Measurements from ENCODE around the gene FAM187B.

FAM187B gene

DNA sequence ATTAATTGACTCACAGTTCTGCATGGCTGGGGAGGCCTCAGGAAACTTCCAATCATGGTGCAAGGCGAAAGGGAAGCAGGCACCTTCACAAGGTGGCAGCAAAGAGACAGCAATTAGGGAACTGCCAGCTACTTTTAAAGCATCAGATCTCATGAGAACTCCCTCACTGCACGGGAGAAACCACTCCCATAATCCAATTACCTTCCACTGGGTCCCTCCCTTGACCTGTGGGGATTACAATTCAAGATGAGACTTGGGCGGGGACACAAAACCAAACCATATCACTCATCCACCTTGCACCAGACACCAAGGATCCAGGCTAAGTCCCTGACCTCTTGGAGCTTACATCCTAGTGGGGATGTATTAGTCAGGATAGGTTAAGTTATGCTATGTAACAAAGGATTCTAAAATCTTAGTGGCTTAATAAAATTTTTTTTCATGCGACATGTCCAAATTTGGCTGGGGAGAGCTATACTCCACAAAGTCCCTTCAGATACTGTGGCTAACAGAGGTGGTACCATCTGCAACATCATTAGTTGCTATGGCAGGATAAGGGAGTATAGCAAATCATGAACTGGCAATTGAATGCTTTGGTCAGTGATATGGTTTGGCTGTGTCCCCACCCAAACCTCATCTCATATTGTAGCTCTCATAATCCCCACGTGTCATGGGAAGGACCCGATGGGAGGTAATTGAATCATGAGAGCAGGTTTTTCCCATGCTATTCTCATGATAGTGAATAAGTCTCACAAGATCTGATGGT, 8.3 kb upstream of the FAM187B start:
- Histone ChIP-seq H3K4me3 (ENCODE audit: low read length) (no peak overlapping the region), H3K9ac (ENCODE audit: low read length) (no peak overlapping the region), H3K4me2 (ENCODE audit: low read length) (no peak overlapping the region), H3K36me3 (replicated peaks; ENCODE audit: low read depth, low read length) (peaks cover 12% of the 10 kb centered on the region), H3K4me1 (ENCODE audit: low read length) (no peaks in the 10 kb centered on the region), H3K27ac (ENCODE audit: low read length) (no peak overlapping the region), H4K20me1 (ENCODE audit: insufficient read depth, low read length) (no peaks in the 10 kb centered on the region), H2AFZ (ENCODE audit: low read depth, low read length) (no peak overlapping the region), H3K9me3 (ENCODE audit: insufficient read depth, low read length) (peaks cover 16% of the 10 kb centered on the region), H3K27me3 (ENCODE audit: low read depth, low read length) (peaks cover 15% of the 10 kb centered on the region), H3K79me2 (ENCODE audit: low read length) (no peaks in the 10 kb centered on the region)
- TF ChIP-seq, protein P1, sequence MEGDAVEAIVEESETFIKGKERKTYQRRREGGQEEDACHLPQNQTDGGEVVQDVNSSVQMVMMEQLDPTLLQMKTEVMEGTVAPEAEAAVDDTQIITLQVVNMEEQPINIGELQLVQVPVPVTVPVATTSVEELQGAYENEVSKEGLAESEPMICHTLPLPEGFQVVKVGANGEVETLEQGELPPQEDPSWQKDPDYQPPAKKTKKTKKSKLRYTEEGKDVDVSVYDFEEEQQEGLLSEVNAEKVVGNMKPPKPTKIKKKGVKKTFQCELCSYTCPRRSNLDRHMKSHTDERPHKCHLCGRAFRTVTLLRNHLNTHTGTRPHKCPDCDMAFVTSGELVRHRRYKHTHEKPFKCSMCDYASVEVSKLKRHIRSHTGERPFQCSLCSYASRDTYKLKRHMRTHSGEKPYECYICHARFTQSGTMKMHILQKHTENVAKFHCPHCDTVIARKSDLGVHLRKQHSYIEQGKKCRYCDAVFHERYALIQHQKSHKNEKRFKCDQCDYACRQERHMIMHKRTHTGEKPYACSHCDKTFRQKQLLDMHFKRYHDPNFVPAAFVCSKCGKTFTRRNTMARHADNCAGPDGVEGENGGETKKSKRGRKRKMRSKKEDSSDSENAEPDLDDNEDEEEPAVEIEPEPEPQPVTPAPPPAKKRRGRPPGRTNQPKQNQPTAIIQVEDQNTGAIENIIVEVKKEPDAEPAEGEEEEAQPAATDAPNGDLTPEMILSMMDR (IDR thresholded peaks at IDR 0.05; ENCODE audit: low read depth, low read length) = peak; percentile 50
- no peak for TF ChIP-seq EZH2phosphoT487 (IDR thresholded peaks at IDR 0.05; ENCODE audit: low read depth)

DNA sequence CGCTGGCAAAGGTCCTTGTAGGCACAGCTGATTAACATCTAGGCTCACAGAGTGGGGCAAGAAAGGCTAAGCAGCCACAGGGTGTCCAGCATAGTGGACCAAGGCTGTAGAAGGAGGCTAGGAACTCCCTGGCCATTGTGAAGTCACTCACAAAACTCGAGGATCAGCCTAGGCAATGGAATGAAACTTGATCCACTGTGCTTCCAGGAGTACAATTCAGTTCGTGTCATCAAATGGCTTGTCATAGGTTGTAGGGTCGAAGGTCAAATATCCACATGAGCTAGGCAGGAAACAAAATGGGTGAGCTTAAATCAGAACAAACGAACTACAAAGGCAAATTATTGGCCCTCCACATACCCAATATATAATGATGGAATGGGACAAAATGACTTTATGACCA, 4.4 kb upstream of the FAM187B start:
- Histone ChIP-seq H3K4me1 (ENCODE audit: low read length) (no peaks in the 10 kb centered on the region), H3K9me3 (ENCODE audit: insufficient read depth, low read length) (no peaks in the 10 kb centered on the region)
- no peak for TF ChIP-seq EZH2phosphoT487 (IDR thresholded peaks at IDR 0.05; ENCODE audit: low read depth)
- TF ChIP-seq, protein P1 (IDR thresholded peaks at IDR 0.05; ENCODE audit: low read depth, low read length) = no peak

GRCh38 chr19:35231956-35232645, 3.6 kb upstream of the FAM187B start:
- Histone ChIP-seq H3K4me1 (ENCODE audit: low read length) (no peaks in the 10 kb centered on the region), H3K4me2 (ENCODE audit: low read length) (no peak overlapping the region), H3K4me3 (ENCODE audit: low read length) (no peak overlapping the region)

More for the DNA sequence above, 4.4 kb upstream of the FAM187B start:
- H2AFZ ChIP-seq (ENCODE audit: low read depth, low read length) = no peak overlapping the region
- H3K4me3 ChIP-seq (ENCODE audit: low read length) = no peak overlapping the region
- H3K27ac ChIP-seq (ENCODE audit: low read length) = no peak overlapping the region
- H3K9ac ChIP-seq (ENCODE audit: low read length) = no peak overlapping the region
- no peak overlapping the region for H3K4me2 ChIP-seq (ENCODE audit: low read length)
- peaks cover 14% of the 10 kb centered on the region for H3K27me3 ChIP-seq (ENCODE audit: low read depth, low read length)
- H3K36me3 ChIP-seq (replicated peaks; ENCODE audit: low read depth, low read length) = no peaks in the 10 kb centered on the region
- H4K20me1 ChIP-seq (ENCODE audit: insufficient read depth, low read length) = no peaks in the 10 kb centered on the region
- no peaks in the 10 kb centered on the region for H3K79me2 ChIP-seq (ENCODE audit: low read length)

DNA sequence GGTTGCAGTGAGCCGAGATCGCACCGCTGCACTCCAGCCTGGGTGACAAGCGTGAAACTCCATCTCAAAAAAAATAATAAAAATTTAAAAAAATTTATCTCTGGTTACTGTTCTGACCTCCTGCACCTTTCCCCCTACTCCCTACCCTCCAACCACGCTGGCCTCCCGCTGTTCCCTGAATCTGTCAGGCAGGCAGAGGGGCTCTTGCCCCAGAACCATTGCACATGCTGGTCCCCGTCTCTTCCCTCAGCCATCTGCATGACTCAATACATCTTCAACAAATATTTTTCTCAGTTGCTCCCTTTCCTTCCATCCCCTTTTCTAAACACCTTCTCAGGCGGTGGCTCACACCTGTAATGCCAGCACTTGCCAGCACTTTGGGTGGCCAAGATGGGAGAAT, 1.1 kb upstream of the FAM187B start:
- Histone ChIP-seq H3K27ac (ENCODE audit: low read length) (no peak overlapping the region), H3K79me2 (ENCODE audit: low read length) (no peaks in the 10 kb centered on the region), H3K4me1 (ENCODE audit: low read length) (no peaks in the 10 kb centered on the region), H3K27me3 (ENCODE audit: low read depth, low read length) (peaks cover 12% of the 10 kb centered on the region), H3K4me3 (ENCODE audit: low read length) (no peak overlapping the region), H2AFZ (ENCODE audit: low read depth, low read length) (no peak overlapping the region), H3K9ac (ENCODE audit: low read length) (no peak overlapping the region), H3K36me3 (replicated peaks; ENCODE audit: low read depth, low read length) (no peaks in the 10 kb centered on the region), H3K4me2 (ENCODE audit: low read length) (no peak overlapping the region), H4K20me1 (ENCODE audit: insufficient read depth, low read length) (no peaks in the 10 kb centered on the region), H3K9me3 (ENCODE audit: insufficient read depth, low read length) (no peaks in the 10 kb centered on the region)
- TF ChIP-seq, protein P1 (IDR thresholded peaks at IDR 0.05; ENCODE audit: low read depth, low read length) = no peak
- TF ChIP-seq EZH2phosphoT487 (IDR thresholded peaks at IDR 0.05; ENCODE audit: low read depth) = no peak

More at GRCh38 chr19:35231956-35232645, 3.6 kb upstream of the FAM187B start:
- Histone ChIP-seq H4K20me1 (ENCODE audit: insufficient read depth, low read length) (no peaks in the 10 kb centered on the region), H3K27ac (ENCODE audit: low read length) (no peak overlapping the region), H2AFZ (ENCODE audit: low read depth, low read length) (no peak overlapping the region), H3K9ac (ENCODE audit: low read length) (no peak overlapping the region), H3K27me3 (ENCODE audit: low read depth, low read length) (peaks cover 14% of the 10 kb centered on the region), H3K36me3 (replicated peaks; ENCODE audit: low read depth, low read length) (no peaks in the 10 kb centered on the region), H3K79me2 (ENCODE audit: low read length) (no peaks in the 10 kb centered on the region), H3K9me3 (ENCODE audit: insufficient read depth, low read length) (no peaks in the 10 kb centered on the region)
- TF ChIP-seq EZH2phosphoT487 (IDR thresholded peaks at IDR 0.05; ENCODE audit: low read depth) = no peak
- TF ChIP-seq, protein P1 (IDR thresholded peaks at IDR 0.05; ENCODE audit: low read depth, low read length) = no peak

All from OCI-LY3 (cell line).